Astrocyte (in vitro differentiated cells and primary cell): Measurements from ENCODE around the gene CNST.

ENCODE experiments used
- EZH2 ChIP-seq: IDR thresholded peaks from 2 replicates; pipeline ENCODE4 v1.6.1; 2012; ENCODE audit warnings: mild to moderate bottlenecking, low read length, inconsistent platforms; ENCODE audit not compliant: insufficient read depth
- TF ChIP-seq, protein P1 (sequence below): IDR thresholded peaks from 2 replicates; pipeline ENCODE4 v1.5.1; 2011; ENCODE audit warnings: low read depth, mild to moderate bottlenecking, inconsistent platforms, low read length, moderate library complexity; ENCODE audit not compliant: insufficient read depth

DNA sequence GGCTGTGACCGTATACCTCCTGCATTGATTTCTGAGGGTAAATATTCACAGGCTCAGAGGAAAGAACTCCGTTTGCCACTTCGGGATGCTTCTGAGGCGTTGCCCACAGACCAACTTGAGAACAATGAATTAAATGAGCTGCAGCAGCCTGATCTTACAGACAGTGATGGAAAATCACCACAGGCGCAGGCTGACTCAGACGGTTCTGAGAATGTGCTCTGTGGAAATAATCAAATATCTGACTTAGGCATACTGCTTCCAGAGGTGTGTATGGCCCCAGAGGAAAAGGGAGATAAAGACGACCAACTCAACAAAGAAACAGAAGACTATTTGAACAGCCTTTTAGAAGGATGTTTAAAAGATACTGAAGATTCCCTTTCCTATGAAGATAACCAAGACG is 81.3 kb downstream of the CNST start:
- TF ChIP-seq, protein P1, sequence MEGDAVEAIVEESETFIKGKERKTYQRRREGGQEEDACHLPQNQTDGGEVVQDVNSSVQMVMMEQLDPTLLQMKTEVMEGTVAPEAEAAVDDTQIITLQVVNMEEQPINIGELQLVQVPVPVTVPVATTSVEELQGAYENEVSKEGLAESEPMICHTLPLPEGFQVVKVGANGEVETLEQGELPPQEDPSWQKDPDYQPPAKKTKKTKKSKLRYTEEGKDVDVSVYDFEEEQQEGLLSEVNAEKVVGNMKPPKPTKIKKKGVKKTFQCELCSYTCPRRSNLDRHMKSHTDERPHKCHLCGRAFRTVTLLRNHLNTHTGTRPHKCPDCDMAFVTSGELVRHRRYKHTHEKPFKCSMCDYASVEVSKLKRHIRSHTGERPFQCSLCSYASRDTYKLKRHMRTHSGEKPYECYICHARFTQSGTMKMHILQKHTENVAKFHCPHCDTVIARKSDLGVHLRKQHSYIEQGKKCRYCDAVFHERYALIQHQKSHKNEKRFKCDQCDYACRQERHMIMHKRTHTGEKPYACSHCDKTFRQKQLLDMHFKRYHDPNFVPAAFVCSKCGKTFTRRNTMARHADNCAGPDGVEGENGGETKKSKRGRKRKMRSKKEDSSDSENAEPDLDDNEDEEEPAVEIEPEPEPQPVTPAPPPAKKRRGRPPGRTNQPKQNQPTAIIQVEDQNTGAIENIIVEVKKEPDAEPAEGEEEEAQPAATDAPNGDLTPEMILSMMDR: no peak
- no peak for TF ChIP-seq EZH2
